Measurements from ENCODE around the gene ANKRD65.

- TF ChIP-seq CTCF (conservative IDR thresholded peaks at IDR 0.05; ENCODE audit: low read depth, low read length) (no peak), EZH2 (IDR thresholded peaks at IDR 0.05; ENCODE audit: low read length, unreplicated experiment) (no peak)
Measured at GRCh38 chr1:1371364-1371745, 49.7 kb downstream of the ANKRD65 start.
